ENCODE data around the gene MGLL.

MGLL gene

GRCh38 chr3:127822041-127822681 lies at the start of gene MGLL:
MGLL (minus strand) TSS chr3:127822515; CDS start chr3:127822318, 197 bp downstream.
- DNase-seq (ENCODE audit: low read depth) = no peak

DNA sequence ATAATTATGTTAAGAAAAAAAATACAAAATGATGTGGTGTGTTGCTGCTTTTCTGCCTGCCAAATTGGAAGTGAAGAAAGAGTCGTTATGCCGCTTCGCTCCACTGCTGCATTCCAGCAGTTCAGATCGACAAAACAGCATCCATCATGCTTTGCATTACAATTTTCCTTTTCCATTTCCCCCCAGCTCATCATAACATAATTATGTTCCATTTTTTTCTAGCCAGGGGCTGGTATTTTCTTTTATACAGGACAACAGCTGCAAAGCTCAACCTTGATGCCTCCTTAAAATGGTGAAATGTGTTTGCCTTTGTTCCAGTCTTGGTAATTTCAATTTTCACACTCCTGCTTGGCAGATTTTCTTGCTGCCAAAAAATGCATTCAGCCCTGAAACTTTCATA lies 47.8 kb upstream of the MGLL start:
- DNase-seq (ENCODE audit: low read depth) = no peak

GRCh38 chr3:127867986-127868385 lies 45.7 kb upstream of the MGLL start:
- DNase-seq (ENCODE audit: low read depth) = no peak

- no peak for DNase-seq (ENCODE audit: low read depth)
Observed at GRCh38 chr3:127867412-127867811, 45.1 kb upstream of the MGLL start.

GRCh38 chr3:127865941-127866340 lies 43.6 kb upstream of the MGLL start:
- no peak for DNase-seq (ENCODE audit: low read depth)

GRCh38 chr3:127860211-127860696 lies 37.9 kb upstream of the MGLL start:
- DNase-seq (ENCODE audit: low read depth) = no peak

DNA sequence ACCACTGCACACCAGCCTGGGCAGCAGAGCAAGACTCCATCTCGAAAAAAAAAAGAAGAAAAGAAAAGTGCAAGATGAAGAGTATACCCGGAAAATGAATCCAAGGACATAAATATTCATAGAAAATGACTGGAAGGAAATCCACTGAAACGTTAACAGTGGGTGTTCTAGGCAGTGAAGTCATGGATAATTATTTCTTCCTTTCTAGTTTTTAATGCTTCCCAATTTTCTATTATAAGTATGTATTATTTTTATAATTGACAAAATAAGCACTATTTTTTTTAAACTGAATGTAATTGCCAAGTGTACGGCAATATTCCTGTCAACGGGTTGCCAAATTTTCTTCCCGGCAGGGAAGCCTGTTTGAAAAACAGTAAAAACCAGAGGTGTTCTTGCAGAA lies 37.4 kb upstream of the MGLL start:
- no peak for DNase-seq (ENCODE audit: low read depth)

DNA sequence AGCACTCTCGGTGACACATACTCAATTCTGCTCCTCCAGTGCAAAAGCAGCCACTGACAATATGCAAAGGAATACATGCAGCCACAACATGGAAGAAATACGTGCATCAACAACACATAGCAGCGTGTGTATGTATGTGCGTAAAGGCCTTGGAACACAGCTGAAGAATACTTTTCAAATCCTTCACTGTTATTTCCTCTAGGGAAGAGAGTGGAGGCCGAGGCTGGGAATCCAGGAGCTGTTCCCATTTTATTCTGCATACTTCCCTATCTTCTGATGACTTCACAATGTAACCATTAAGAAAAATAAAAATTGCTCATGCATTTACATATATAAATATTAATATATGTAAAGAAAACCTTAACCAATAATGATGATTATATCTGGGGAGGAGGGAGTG lies 36.6 kb upstream of the MGLL start:
- DNase-seq (ENCODE audit: low read depth) = no peak

DNA sequence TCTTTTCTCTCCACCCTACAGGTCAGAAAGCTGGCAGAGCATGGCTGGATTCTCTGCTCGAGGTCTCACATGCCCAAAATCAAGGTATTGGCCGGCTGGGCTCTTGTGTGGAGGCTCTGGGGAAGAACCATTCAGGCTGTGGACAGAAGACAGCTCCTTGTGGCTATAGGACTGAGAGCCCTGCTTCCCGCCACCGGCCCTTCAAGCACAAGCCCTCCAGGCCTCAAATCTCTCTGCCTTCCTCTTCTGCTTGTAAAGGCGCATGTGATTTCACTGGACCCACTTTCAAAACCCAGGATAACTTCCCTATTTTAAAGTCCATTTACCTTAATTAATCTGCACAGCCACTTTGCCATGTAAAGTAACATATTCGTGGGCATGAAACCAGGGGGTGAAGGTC lies 36.2 kb upstream of the MGLL start:
- DNase-seq (ENCODE audit: low read depth) = no peak

DNA sequence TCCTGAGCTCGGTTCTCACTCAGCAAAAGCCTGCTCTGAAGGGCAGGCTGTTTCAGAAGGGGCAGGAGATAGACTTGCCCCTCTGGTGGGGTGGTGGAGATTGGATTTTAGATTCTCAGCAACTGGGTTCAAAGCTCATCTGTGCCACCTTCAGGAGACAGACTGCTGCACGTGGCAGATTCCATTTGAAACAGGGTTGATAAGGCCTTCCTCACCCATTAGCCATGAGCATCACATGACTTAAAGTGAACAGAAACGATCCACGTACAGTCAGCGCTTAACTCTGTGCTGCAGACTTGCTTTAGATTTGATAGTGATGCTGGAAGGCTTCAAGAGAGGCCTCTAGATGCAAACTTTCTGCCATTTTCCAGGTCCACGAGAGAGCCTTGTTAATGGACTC lies 35.0 kb upstream of the MGLL start:
- DNase-seq (ENCODE audit: low read depth) = no peak

GRCh38 chr3:127856801-127857200 lies 34.5 kb upstream of the MGLL start:
- no peak for DNase-seq (ENCODE audit: low read depth)

DNA sequence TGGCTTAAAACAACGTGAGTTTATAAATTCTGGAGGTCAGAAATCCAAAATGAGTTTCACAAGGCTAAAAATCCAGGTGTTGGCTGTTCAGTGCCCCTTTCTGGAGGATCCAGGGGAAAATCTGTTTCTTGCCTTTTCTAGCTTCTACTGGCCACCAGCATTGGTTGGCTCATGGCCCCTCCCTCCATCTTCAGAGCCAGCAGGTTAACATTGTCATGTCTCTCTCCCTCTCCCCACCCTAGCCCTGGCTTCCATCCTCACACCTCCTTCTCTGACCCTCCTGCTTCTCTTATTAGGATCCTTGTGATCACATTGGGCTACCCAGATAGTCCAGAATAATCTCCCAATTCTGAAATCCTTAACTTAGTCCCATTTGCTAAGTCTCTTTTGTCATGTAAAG lies 32.9 kb upstream of the MGLL start:
- DNase-seq (ENCODE audit: low read depth) = no peak

GRCh38 chr3:127853681-127854080 lies 31.4 kb upstream of the MGLL start:
- no peak for DNase-seq (ENCODE audit: low read depth)

GRCh38 chr3:127851899-127852298 lies 29.6 kb upstream of the MGLL start:
- no peak for DNase-seq (ENCODE audit: low read depth)

GRCh38 chr3:127849368-127849767 lies 27.1 kb upstream of the MGLL start:
- DNase-seq (ENCODE audit: low read depth) = no peak

- DNase-seq (ENCODE audit: low read depth) = no peak
Observed at GRCh38 chr3:127848131-127849129, 26.1 kb upstream of the MGLL start.

DNA sequence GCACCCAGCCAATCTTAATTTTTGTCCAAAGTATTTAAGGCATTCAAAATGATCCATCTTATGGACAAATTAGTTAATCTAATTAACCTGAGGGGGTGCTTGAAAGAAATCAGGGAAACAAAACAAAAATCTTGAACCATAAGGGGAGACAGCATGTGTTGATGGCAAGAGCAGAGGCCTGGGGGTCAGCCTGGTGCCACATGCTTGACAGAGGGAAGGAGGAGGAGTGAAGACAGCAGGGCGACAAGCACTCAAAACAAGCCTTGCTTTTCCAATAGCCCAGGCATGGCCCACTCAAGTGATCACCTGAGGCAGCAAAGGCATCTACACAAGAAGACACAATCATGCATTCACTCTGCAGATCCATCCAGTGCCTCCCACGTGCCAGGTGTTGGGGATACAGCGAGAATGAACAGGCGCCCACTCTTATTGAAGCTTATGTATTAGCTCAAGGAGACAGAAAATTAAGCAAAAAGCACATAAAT lies 25.0 kb upstream of the MGLL start:
- DNase-seq (ENCODE audit: low read depth) = no peak

DNA sequence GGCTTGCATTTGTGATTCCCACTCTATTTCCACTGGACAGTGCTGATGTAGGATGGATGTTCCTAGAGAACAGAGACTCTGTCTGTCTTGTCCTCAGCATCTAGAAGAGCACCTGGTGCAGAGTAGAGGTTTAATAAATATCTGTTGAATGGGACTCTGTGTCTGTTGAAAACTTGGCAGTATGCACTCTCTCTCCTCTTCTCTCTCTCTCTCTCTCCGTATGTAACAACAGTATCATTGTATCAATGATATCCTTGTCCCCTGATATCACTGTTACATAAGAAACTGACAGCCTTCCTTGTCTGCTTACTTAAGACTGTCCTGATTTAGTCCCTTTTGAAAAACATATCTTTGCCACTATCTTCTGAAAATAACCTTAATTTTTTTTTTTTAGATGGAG lies 24.3 kb upstream of the MGLL start:
- no peak for DNase-seq (ENCODE audit: low read depth)

GRCh38 chr3:127844326-127844942 lies 22.1 kb upstream of the MGLL start:
- DNase-seq (ENCODE audit: low read depth) = no peak

GRCh38 chr3:127840671-127841070 lies 18.4 kb upstream of the MGLL start:
- no peak for DNase-seq (ENCODE audit: low read depth)

- DNase-seq (ENCODE audit: low read depth) = no peak
Observed at GRCh38 chr3:127839099-127839498, 16.8 kb upstream of the MGLL start.

All from stimulated activated CD8-positive, alpha-beta memory T cell treated with anti-CD3 and anti-CD28 coated beads, Interleukin-15, amount 100 ng/mL, for 24 hours (primary cell).